CD1c-positive myeloid dendritic cell (primary cell): ENCODE data around the gene EXOC6B.

Source experiments
- DNase-seq: peaks from one replicate; pipeline ENCODE4 v3.0.0-alpha.2; 2016; ENCODE audit errors: extremely low spot score

Gene EXOC6B

GRCh38 chr2:72275084-72275483 lies 550.7 kb downstream of the EXOC6B start:
- no peak for DNase-seq

DNA sequence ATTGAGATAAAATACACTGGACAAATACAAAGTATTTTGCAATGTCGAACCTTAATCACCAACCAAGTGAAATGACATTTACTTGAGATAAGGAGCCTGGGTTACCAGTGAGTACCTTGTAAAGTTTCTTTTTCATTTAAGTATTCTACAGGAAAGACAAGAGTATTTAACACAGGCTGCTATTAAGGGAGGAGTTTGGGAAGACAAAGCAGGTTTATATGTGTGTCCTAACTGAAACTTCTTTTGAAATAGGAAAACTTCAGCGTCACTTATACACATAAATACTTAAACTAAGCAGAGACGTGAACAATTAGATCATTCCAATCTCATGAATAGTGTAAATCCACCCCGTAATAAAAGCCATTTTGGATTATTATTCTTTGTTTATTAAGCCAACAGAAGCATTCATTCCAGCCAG lies 551.4 kb downstream of the EXOC6B start:
- DNase-seq, result no peak

GRCh38 chr2:72273384-72273783 lies 552.4 kb downstream of the EXOC6B start:
- no peak for DNase-seq

DNA sequence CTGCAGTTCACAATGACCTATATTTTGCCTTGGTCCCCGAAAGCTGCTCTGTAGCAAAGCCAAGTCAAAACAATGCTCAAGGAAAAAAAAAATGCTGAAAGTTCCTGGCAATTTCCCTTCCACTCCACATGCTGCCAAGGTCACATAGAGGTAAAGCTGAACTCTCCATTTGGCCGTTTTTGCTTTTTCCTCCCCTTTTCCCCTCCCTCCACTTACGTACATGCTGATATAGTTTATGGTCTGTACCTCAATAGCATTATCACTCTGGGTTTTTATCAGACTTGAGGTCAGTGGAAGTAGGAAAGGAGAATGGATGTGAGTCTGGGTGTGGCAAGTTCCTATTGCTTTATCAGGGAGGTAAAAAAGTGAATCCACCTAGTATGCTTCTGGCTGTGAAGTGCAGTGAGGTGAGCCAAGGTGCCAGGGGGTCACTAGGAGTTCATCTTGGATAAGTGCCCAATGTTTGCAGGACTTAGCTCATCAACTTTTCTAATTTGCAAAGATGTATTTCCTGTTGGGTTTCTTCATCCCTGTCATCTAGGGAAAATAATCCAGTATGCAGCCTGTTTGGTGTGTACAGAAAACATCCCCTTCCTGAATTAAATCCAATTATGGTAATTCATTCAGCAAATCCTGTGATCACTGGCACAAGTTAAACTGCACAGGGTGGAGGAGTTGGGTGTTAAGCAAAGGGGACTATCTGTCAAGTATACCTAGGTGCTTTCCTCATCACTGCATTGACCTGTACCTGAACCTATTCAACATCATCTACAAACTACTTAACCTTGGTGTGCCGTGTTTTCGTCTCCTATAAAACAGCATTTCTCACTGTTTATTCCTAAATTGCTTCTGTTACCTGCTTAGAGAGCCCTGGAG lies 553.8 kb downstream of the EXOC6B start:
- DNase-seq, result no peak

DNA sequence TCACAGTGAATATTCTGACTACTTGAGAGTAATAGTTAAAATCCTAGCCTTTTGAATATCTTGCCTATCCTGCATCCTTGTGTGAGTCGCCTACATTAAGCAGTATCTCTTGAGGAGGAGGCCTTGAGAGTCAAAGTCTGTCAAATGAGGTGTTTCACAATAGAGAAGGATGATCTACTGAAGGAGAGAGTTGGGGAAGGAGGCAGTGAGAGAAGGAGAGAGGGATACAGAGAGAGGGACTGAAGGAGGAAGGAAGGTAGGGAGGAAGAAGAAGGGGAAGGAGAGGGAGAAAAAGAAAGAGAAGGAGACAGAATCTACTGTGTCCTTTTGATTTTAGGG lies 554.6 kb downstream of the EXOC6B start:
- no peak for DNase-seq

GRCh38 chr2:72270556-72271275 lies 555.1 kb downstream of the EXOC6B start:
- no peak for DNase-seq

DNA sequence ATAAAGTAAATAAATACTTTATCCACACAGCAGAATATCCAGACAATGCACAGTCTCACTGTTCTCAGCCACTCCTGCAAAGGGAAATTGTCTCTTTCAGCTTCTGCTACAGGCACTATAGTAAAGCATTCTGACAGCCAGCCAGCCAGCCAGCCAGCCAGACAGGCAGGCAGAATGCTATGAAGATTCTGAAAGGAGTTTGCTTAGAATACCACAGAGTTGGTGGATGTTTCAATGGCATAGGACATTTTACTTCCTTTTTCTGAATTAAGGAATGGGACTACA lies 562.1 kb downstream of the EXOC6B start:
- DNase-seq, result no peak

DNA sequence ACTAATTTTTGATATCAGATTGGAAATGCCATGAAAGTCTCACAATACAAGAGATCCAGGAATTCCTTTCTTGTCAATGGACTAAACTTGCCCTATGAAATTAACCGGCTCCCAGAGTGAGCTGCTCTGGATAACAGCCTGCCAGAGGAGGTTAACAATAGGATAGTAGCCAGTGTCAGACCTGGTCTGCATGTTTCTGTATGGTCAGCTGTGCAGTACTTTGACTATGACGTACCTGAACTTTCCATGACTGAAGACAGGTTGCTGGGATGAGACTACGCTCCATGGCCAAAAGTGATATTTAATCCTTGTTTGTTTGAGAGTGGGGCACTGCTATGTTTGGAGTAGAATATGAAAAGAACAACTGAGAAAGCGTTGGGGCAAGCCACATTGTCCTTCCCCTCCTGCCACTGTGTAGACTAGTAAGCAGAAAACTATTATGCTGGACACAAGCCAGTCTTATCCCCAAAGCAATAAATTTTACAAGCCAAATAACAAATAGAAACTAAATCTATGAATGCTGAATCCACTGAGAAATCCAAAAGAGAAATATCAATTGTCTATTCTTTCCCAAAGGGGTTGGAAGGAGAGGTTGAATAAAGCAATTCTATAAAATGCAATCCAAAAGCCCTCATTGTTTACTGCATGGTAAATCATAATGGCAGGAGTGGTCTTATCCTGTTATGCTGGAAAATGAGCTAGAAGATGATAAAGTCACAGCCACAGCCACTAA lies 562.6 kb downstream of the EXOC6B start:
- no peak for DNase-seq

- no peak for DNase-seq
Observed at GRCh38 chr2:72261076-72261475, 564.8 kb downstream of the EXOC6B start.

DNA sequence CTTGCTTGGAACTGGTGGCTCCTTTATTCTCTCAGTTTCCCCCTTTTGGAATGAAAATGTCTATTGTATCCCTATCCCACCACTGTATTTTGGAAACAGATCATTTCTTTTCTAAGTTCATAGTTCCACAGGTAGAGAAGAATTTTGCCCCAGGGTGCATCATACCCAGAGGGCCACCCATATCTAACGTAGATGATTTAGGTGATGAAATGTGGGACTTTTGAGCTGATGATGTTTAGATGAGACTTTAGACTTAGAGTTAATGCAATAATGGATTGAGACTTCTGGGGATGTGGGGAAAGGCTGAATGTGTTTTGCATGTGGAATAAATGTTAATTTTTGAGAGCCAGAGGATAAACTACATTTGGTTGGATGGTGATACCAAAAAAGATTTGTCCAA lies 570.3 kb downstream of the EXOC6B start:
- DNase-seq, result no peak

DNA sequence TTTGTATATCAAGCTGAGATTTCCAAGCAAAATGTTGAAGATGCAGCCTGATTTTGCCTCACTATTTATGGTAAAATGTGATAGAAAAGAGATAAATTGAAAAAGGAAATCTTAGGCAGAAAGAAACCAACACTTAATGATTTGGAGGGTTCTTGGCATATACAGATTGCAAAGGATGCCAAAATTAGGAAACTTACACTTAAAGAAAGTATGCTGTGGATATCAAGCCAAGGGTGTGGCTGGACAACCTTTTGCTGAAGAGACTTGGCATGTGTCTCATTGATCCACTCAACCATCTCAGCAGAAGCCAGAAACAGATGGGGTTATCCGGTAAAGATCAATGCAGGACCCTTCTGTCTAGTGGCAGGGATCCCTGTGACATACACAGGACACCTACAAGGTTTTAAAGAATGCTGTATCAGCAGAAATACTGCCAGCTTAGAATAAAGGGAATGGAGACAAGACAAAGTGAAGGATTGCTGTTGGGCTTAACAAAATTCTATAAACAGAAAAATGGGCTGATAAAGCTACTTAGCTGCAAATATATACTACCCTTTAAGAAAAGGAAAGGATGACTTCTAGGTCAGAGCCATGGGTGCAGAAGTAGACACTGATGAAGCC lies 570.9 kb downstream of the EXOC6B start:
- no peak for DNase-seq

GRCh38 chr2:72238311-72238710 lies 587.5 kb downstream of the EXOC6B start:
- no peak for DNase-seq

DNA sequence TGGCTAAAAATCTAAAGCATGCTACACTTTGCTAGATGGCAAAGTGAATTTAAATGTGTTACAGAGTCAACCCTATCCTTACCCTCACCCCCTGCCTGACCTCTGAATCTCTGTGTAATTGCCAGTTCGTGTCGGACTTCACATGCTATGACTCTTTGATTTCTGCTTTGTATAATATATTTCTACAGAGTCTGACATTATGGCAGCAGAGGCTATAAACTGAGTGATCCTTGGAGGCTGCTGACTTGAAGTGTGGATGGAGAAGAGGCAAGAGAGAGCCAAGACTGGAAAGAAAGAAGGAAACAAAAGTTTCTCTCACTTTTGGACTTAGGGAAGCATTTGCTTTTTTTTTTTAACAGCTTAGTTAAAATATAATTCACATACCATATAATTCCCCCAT lies 588.3 kb downstream of the EXOC6B start:
- DNase-seq, result no peak

DNA sequence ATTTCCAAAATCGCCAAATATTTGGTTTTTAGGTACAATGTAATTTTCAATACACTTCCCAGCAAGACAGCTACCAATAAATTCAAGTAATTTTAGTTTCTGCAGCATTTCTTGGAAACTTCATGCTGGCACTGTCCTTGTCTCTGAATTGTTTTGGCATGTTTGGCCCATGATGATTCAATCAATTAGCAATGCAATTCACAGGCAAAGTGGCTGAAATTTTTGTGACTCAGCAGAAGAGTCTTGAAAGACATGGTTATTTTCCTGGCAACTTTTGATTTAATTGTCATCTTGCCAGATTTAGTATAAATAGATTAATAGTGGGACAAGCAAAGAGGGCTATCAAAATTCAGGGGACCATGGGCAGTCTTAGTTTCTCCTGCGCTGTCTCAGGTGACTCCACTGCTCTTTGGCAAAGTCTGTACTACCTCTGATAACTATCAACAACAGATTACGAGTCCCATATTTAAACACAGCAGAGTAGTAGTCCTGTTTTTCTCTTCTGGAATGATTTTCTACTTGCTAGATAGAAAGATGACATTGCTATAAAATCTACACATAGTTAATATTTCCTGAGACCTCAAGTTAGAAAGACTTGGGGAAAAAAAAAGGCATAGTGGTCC lies 589.3 kb downstream of the EXOC6B start:
- DNase-seq, result no peak

- no peak for DNase-seq
Observed at GRCh38 chr2:72235497-72236415, 590.1 kb downstream of the EXOC6B start.

GRCh38 chr2:72233211-72233610 lies 592.6 kb downstream of the EXOC6B start:
- no peak for DNase-seq

GRCh38 chr2:72222829-72223564 lies 602.8 kb downstream of the EXOC6B start:
- no peak for DNase-seq

- DNase-seq, result no peak
Observed at GRCh38 chr2:72220170-72220569, 605.7 kb downstream of the EXOC6B start.

DNA sequence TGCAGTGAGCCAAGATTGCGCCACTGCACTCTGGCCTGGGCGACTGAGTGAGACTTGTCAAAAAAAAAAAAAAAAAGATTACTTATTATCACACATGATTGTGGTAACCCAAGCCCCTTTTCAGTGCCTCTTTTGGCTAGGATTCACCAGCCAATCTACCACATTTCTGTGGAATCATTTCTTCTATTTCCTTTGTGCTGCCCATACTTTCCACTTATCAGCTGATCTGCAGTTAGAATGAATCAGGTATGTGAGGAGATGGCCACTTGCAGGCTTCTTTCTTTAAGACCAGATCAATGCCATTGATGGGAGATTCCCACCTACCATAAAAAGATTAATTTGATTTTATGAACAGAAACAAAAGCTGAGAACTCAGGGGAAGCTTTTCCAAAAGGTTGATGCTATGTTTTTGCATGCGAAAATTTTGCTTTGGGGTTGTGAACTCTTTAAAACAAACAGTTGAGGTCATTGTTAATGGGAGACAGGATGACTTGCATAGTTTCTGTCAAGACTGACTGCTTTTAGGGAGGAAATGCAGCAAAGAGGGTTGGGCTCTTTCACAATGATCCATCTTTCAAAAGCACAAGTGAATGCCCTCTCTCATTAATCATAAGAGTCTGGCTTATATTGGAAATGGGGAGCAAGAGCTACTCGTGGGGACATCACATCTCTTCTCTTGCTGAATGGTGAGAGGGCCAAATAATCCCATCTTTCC lies 611.2 kb downstream of the EXOC6B start:
- DNase-seq, result no peak

DNA sequence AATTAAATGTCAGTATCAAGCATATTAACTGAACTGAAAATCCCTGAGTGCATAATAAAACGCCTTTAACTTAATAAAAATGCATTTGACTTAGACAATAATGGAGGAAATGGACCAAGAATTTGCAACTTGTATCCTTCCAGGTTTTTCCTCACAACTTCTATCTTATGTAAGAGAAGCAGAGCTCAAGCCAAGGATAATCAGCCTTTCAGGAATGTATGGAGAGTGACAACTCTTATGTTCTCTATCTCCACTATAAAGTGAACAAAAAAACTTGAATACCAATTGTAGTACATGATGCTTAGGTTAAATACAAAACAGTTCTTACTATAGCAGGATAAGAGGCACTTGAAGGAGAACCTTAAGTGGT lies 613.4 kb downstream of the EXOC6B start:
- DNase-seq, result no peak
